ENCODE measurements around the gene TSEN54. TPM values are rescaled to one million over a fixed set of nuclear protein-coding genes. Genes with fewer than 3 reads are reported as not detected.
A peak's percentile ranks its signal among the peaks of the same experiment; 100 is the strongest.

The TSEN54 gene
- total RNA-seq, 2 experiments from 2014 or later = 38.8 to 45.4 TPM

DNA sequence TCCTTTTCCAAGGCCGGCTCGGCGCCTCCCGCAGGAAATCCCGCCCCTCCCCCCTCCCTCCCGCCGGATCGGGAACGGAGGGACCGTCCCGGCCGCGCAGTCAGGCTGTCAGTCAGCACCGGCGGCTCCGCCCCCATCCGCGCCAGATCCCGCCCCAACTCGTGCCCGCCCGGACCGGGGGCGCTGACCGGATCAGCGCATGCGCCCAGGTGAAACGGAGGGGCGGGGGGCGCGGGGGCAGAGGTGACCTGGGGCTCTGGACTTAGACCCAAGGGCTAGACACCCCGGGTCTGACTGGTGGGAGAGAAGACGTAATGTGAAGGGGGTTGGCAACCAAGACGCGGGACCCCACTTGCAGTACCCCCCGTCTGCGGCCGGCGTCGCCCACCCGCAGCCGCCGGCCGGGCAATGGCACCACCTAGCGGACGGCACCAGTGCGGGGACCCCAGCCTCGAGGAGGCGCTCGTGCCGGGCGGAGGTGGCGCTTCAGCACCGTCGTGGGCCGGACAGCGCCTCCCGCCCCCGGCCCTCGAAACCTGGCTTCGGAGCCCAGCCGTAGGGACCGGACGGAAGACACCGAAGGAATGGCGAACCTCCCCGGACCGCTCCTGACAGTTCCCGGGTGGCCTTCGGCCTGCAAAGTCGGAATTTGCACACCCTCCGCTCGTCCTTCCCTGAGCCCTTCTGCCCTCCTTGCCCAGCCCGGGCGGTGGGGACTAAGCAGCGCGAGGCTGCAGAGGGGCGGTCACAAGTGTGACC, 653 bp upstream of the TSEN54 start, which contains the start of gene CASKIN2:
Gene CASKIN2, minus strand, starts transcription at position 42 of the 759 bp plus-strand sequence. CDS start 1,733 bp downstream, outside the sequence.
- intact Hi-C loops (cut with micrococcal nuclease) = loop anchor here (5.0 kb wide), 1 partner anchor 88 kb away; no protein-coding TSS in a partner anchor
- peaks cover 28% of the 10 kb centered on the region for H3K4me1 Mint-ChIP-seq (ENCODE audit: low read depth)
- peaks cover 23% of the 10 kb centered on the region for H3K36me3 Mint-ChIP-seq (ENCODE audit: low read depth)
- TF ChIP-seq, protein P1, sequence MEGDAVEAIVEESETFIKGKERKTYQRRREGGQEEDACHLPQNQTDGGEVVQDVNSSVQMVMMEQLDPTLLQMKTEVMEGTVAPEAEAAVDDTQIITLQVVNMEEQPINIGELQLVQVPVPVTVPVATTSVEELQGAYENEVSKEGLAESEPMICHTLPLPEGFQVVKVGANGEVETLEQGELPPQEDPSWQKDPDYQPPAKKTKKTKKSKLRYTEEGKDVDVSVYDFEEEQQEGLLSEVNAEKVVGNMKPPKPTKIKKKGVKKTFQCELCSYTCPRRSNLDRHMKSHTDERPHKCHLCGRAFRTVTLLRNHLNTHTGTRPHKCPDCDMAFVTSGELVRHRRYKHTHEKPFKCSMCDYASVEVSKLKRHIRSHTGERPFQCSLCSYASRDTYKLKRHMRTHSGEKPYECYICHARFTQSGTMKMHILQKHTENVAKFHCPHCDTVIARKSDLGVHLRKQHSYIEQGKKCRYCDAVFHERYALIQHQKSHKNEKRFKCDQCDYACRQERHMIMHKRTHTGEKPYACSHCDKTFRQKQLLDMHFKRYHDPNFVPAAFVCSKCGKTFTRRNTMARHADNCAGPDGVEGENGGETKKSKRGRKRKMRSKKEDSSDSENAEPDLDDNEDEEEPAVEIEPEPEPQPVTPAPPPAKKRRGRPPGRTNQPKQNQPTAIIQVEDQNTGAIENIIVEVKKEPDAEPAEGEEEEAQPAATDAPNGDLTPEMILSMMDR (IDR thresholded peaks at IDR 0.05) = peak; percentile 98
- H3K9me3 Mint-ChIP-seq = no peaks in the 10 kb centered on the region
- H3K27ac Mint-ChIP-seq = no peak within 1 kb of the TSS
- H3K27me3 Mint-ChIP-seq = no peaks in the 10 kb centered on the region
- peak within 1 kb of the TSS; percentile 74 for H3K4me3 Mint-ChIP-seq
- DNase-seq = peak; percentile 89
- POLR2A ChIA-PET = interaction anchor here (0.6 to 2.1 kb wide), 11 partner anchors 9 to 1573 kb away, joined by 3 to 12 read pairs (median 4); partner anchors contain the start of genes GGA3, LLGL2, MIF4GD and MRPS7
- ATAC-seq = peak; percentile 71
- CTCF ChIA-PET = interaction anchor here (1.0 to 4.3 kb wide), 13 partner anchors 10 to 254 kb away, joined by 3 to 25 read pairs (median 4); partner anchors contain the start of genes GGA3, LLGL2, MIF4GD and MRPS7

DNA sequence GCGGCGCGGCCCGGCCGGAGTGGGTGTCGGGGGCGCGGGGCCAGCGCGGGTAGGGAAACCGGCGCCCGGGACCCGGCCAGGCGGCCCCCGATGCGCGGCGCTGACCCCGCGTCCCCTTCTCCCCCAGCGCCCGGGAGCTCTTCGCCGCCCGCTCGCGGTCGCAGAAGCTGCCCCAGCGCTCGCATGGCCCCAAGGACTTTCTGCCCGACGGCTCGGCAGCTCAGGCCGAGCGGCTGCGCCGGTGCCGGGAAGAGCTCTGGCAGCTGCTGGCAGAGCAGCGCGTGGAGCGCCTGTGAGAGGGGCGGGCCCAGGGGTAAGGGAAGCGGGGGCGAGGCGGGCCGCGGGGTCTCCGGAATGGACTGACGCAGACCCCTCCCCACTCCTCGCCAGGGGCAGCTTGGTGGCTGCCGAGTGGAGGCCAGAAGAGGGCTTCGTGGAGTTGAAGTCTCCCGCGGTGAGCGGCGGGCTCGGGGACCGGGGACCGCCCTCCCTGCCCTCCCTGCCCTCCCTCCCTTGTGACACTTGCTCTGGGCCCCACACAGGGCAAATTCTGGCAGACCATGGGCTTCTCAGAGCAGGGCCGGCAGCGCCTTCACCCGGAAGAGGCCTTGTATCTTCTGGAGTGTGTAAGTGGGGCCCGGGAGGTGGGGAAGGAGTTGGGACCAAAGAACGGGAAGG, 430 bp downstream of the TSEN54 start:
- Mint-ChIP-seq H3K27ac (peak overlapping the region; percentile 78), H3K4me3 (peak overlapping the region; percentile 90), H3K36me3 (ENCODE audit: low read depth) (peaks cover 28% of the 10 kb centered on the region), H3K9me3 (no peaks in the 10 kb centered on the region), H3K4me1 (ENCODE audit: low read depth) (peaks cover 28% of the 10 kb centered on the region), H3K27me3 (no peaks in the 10 kb centered on the region)
- intact Hi-C loops (cut with micrococcal nuclease) = loop anchor here (5.0 kb wide), 1 partner anchor 89 kb away; no protein-coding TSS in a partner anchor
- POLR2A ChIA-PET = interaction anchor here (0.6 to 2.1 kb wide), 14 partner anchors 8 to 260 kb away, joined by 3 to 12 read pairs (median 4); partner anchors contain the start of genes GGA3, LLGL2, MIF4GD and MRPS7
- DNase-seq = peak; percentile 45
- peak; percentile 8 for ATAC-seq
- TF ChIP-seq, protein P1 (IDR thresholded peaks at IDR 0.05) = no peak
- CTCF ChIA-PET = interaction anchor here (0.7 to 4.3 kb wide), 19 partner anchors 9 to 255 kb away, joined by 3 to 25 read pairs (median 3); partner anchors contain the start of genes GGA3, LLGL2, MIF4GD and MRPS7

DNA sequence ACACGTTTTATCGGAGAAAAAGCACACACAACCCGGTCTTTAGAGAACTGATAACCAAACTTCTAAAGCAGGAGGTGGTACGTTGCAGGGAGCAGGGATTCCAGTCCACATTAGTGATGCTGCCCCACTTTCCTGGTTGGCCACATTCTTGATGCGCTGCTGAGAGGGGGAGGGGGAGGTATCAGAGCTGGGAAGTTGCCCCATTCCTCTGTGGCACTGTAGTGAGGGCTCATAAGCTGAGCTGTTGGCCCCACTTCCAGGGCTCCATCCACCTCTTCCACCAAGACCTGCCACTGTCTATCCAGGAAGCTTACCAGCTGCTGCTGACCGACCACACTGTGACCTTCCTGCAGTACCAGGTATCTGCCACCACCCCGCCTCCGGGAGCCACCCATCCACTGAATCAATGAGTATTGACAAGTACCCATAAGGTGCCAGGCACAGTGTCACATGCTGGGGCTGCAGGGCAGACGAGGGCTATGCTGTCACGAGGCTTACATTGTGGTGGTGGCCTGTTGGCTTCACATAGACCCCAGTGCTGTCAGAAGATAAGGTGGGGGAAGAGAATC, 1.1 kb downstream of the TSEN54 start:
- H3K36me3 Mint-ChIP-seq (ENCODE audit: low read depth) = peaks cover 28% of the 10 kb centered on the region
- TF ChIP-seq, protein P1 (IDR thresholded peaks at IDR 0.05) = no peak
- ChIA-PET CTCF (interaction anchor here (0.8 to 4.3 kb wide), 12 partner anchors 8 to 113 kb away, joined by 3 to 25 read pairs (median 4); partner anchors contain the start of genes LLGL2, MYO15B and TMEM94), POLR2A (interaction anchor here (1.0 to 2.2 kb wide), 10 partner anchors 8 to 259 kb away, joined by 3 to 12 read pairs (median 5); partner anchors contain the start of genes LLGL2 and MIF4GD)
- peaks cover 28% of the 10 kb centered on the region for H3K4me1 Mint-ChIP-seq (ENCODE audit: low read depth)
- peak overlapping the region; percentile 78 for H3K27ac Mint-ChIP-seq
- intact Hi-C loops (cut with micrococcal nuclease) = loop anchor here (5.0 kb wide), 1 partner anchor 90 kb away; no protein-coding TSS in a partner anchor
- H3K4me3 Mint-ChIP-seq = peak overlapping the region; percentile 90
- no peaks in the 10 kb centered on the region for H3K9me3 Mint-ChIP-seq
- DNase-seq (peak; percentile 66), ATAC-seq (no peak)
- no peaks in the 10 kb centered on the region for H3K27me3 Mint-ChIP-seq

DNA sequence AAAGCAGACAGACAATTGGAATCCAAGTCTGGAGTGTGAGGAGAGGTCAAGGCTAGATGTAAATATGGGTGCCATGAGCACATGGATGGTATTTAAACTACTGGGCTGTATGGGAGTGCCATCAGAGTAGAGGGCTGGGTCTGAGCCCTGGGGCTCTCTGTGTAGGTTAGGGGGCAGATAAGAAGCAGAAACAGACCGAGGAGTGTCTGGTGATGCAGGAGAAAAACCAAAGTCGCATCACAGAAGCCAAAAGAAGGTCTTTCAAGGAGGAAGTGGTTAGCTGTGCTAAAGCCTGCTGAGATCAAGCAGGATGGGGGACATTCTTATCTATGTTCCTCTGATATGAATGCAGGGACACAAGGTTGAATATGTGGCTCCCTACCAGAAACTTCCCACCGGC, 1.9 kb downstream of the TSEN54 start:
- intact Hi-C loops (cut with micrococcal nuclease) = loop anchor here (5.0 kb wide), 1 partner anchor 91 kb away; no protein-coding TSS in a partner anchor

More for the DNA sequence above, 1.9 kb downstream of the TSEN54 start:
- H3K4me1 Mint-ChIP-seq (ENCODE audit: low read depth) = peaks cover 28% of the 10 kb centered on the region
- H3K36me3 Mint-ChIP-seq (ENCODE audit: low read depth) = peaks cover 30% of the 10 kb centered on the region
- ATAC-seq (peak; percentile 41), DNase-seq (peak; percentile 65)
- H3K27me3 Mint-ChIP-seq = no peaks in the 10 kb centered on the region
- CTCF ChIA-PET = interaction anchor here (1.1 to 4.3 kb wide), 3 partner anchors 14 to 88 kb away, joined by 3 to 17 read pairs (median 3); partner anchors contain the start of gene MYO15B
- H3K9me3 Mint-ChIP-seq = no peaks in the 10 kb centered on the region
- POLR2A ChIA-PET = interaction anchor here (0.6 to 2.2 kb wide), 5 partner anchors 9 to 423 kb away, joined by 3 to 8 read pairs (median 3); partner anchors contain the start of gene MIF4GD
- H3K4me3 Mint-ChIP-seq = peak overlapping the region; percentile 90
- peak overlapping the region; percentile 78 for H3K27ac Mint-ChIP-seq
- TF ChIP-seq, protein P1 (IDR thresholded peaks at IDR 0.05) = no peak
